Measurements from ENCODE around the gene TBXA2R. TPM values are rescaled to one million over a fixed set of nuclear protein-coding genes. Genes with fewer than 3 reads are reported as not detected.

The TBXA2R gene
- total RNA-seq, 1 donor from 2014 or later: 4.9 TPM

GRCh38 chr19:3611841-3612240, 5.2 kb upstream of the TBXA2R start:
- ATAC-seq (no peak), DNase-seq (peak; percentile 44)
- intact Hi-C loops (cut with DNase I): no loop called here
- H3K27me3 ChIP-seq (ENCODE audit: low read depth): peaks cover 6% of the 10 kb centered on the region
- no peak overlapping the region for H3K4me3 ChIP-seq
- H3K36me3 ChIP-seq: peaks cover 41% of the 10 kb centered on the region
- H3K4me1 ChIP-seq: peaks cover 23% of the 10 kb centered on the region
- TF ChIP-seq CTCF (IDR thresholded peaks at IDR 0.05): no peak
- no peak overlapping the region for H3K27ac ChIP-seq
- no peaks in the 10 kb centered on the region for H3K9me3 ChIP-seq

GRCh38 chr19:3610745-3611717, 4.4 kb upstream of the TBXA2R start:
- no peak for ATAC-seq
- Histone ChIP-seq H3K9me3 (no peaks in the 10 kb centered on the region), H3K36me3 (peaks cover 35% of the 10 kb centered on the region), H3K4me3 (no peak overlapping the region), H3K4me1 (peaks cover 31% of the 10 kb centered on the region), H3K27me3 (ENCODE audit: low read depth) (peaks cover 10% of the 10 kb centered on the region), H3K27ac (no peak overlapping the region)
- intact Hi-C loops (cut with DNase I): no loop called here
- DNase-seq: no peak
- no peak for TF ChIP-seq CTCF (IDR thresholded peaks at IDR 0.05)

GRCh38 chr19:3609779-3610719, 3.4 kb upstream of the TBXA2R start:
- Histone ChIP-seq H3K27me3 (ENCODE audit: low read depth) (peaks cover 10% of the 10 kb centered on the region), H3K4me3 (no peak overlapping the region), H3K4me1 (peaks cover 35% of the 10 kb centered on the region), H3K36me3 (peaks cover 35% of the 10 kb centered on the region), H3K27ac (peak overlapping the region; percentile 11), H3K9me3 (no peaks in the 10 kb centered on the region)
- intact Hi-C loops (cut with DNase I): no loop called here
- ATAC-seq (no peak), DNase-seq (no peak)
- TF ChIP-seq CTCF (IDR thresholded peaks at IDR 0.05): no peak

- Histone ChIP-seq H3K9me3 (no peaks in the 10 kb centered on the region), H3K4me3 (no peak overlapping the region), H3K4me1 (peaks cover 43% of the 10 kb centered on the region), H3K36me3 (peaks cover 34% of the 10 kb centered on the region), H3K27ac (peak overlapping the region; percentile 79), H3K27me3 (ENCODE audit: low read depth) (peaks cover 15% of the 10 kb centered on the region)
- TF ChIP-seq CTCF (IDR thresholded peaks at IDR 0.05): no peak
- intact Hi-C loops (cut with DNase I): no loop called here
- ATAC-seq: no peak
- peak; percentile 51 for DNase-seq
Observed at GRCh38 chr19:3608750-3609322, 2.2 kb upstream of the TBXA2R start.

GRCh38 chr19:3608079-3608641, 1.5 kb upstream of the TBXA2R start:
- H3K4me3 ChIP-seq: no peak overlapping the region
- no peak for TF ChIP-seq CTCF (IDR thresholded peaks at IDR 0.05)
- H3K36me3 ChIP-seq: peaks cover 27% of the 10 kb centered on the region
- peaks cover 43% of the 10 kb centered on the region for H3K4me1 ChIP-seq
- DNase-seq: no peak
- intact Hi-C loops (cut with DNase I): no loop called here
- no peaks in the 10 kb centered on the region for H3K9me3 ChIP-seq
- H3K27me3 ChIP-seq (ENCODE audit: low read depth): peaks cover 15% of the 10 kb centered on the region
- no peak for ATAC-seq
- H3K27ac ChIP-seq: peak overlapping the region; percentile 79

Data from lower lobe of right lung (tissue), 2 donors.